Hepatocyte (in vitro differentiated cells): ENCODE data around the gene GLIPR1L1. TPM values are rescaled to one million over a fixed set of nuclear protein-coding genes. Genes with fewer than 3 reads are reported as not detected.

Source experiments
- DNase-seq: peaks from one replicate; pipeline ENCODE4 v3.0.0-alpha.2; 2016; ENCODE audit warnings: low spot score
- H2AFZ ChIP-seq: fragments of 200-600 bp; sonication (generic); 2 replicates; pipeline ENCODE4 v1.6.0; 2016; ENCODE audit warnings: antibody characterized with exemption, mild to moderate bottlenecking
- H3K27ac ChIP-seq: fragments of 200-600 bp; sonication (generic); 2 replicates; pipeline ENCODE4 v1.5.1; 2016; ENCODE audit warnings: mild to moderate bottlenecking
- H3K27me3 ChIP-seq: fragments of 200-600 bp; sonication (generic); 2 replicates; pipeline ENCODE4 v1.6.1; 2016
- H3K36me3 ChIP-seq: fragments of 200-600 bp; sonication (generic); replicated peaks from 2 replicates; pipeline ENCODE4 v1.5.1; 2016; ENCODE audit warnings: low read depth; ENCODE audit not compliant: insufficient read depth
- H3K4me1 ChIP-seq: fragments of 200-600 bp; sonication (generic); 2 replicates; pipeline ENCODE4 v1.5.1; 2016; ENCODE audit warnings: mild to moderate bottlenecking, moderate library complexity; ENCODE audit not compliant: insufficient read depth
- H3K4me2 ChIP-seq: fragments of 200-600 bp; sonication (generic); 2 replicates; pipeline ENCODE4 v1.6.0; 2016
- H3K4me3 ChIP-seq: fragments of 200-600 bp; sonication (generic); 2 replicates; pipeline ENCODE4 v1.5.1; 2016; ENCODE audit warnings: mild to moderate bottlenecking
- H3K79me2 ChIP-seq: fragments of 200-600 bp; sonication (generic); 2 replicates; pipeline ENCODE4 v1.6.0; 2017; ENCODE audit warnings: mild to moderate bottlenecking
- H3K9me2 ChIP-seq: fragments of 200-600 bp; sonication (generic); replicated peaks from 2 replicates; pipeline ENCODE4 v1.6.0; 2017; ENCODE audit warnings: mild to moderate bottlenecking; ENCODE audit not compliant: insufficient read depth
- H3K9me3 ChIP-seq: fragments of 200-600 bp; sonication (generic); 2 replicates; pipeline ENCODE4 v1.5.1; 2016; ENCODE audit warnings: low read depth, mild to moderate bottlenecking
- H4K20me1 ChIP-seq: fragments of 200-600 bp; sonication (generic); 2 replicates; pipeline ENCODE4 v1.6.0; 2016; ENCODE audit warnings: mild to moderate bottlenecking; ENCODE audit not compliant: insufficient read depth, poor library complexity, severe bottlenecking
- CTCF ChIP-seq: fragments of 200-600 bp; sonication (generic); IDR thresholded peaks from 2 replicates; pipeline ENCODE4 v1.5.1; 2016; ENCODE audit warnings: antibody characterized with exemption, mild to moderate bottlenecking; ENCODE audit not compliant: poor library complexity
- EZH2 ChIP-seq: fragments of 200-600 bp; sonication (generic); IDR thresholded peaks from 2 replicates; pipeline ENCODE4 v1.6.1; 2016; ENCODE audit warnings: antibody characterized with exemption, mild to moderate bottlenecking, borderline replicate concordance
- EZH2phosphoT487 ChIP-seq: fragments of 200-600 bp; sonication (generic); IDR thresholded peaks from one replicate; pipeline ENCODE4 v1.6.1; 2018; ENCODE audit warnings: antibody characterized with exemption, mild to moderate bottlenecking, low read depth, moderate library complexity; ENCODE audit not compliant: unreplicated experiment, severe bottlenecking
- WGBS: methylation state at CpG from one replicate; pipeline ENCODE4 v1.1.6; 2016; ENCODE audit warnings: low lambda C conversion rate; ENCODE audit errors: missing lambda C conversion rate; 5-methylcytosine and 5-hydroxymethylcytosine counted together
- polyA plus RNA-seq: library from polyadenylated mRNA; unstranded; fragments of >200 nt; fragmentation: Nextera tagmentation; extraction: Ambion mirVana; gene quantifications from 2 replicates; pipeline ENCODE4 v1.2.1, GENCODE V29; 2016
- total RNA-seq: library from RNA; depleted of rRNA; stranded (reverse); fragments of >200 nt; gene quantifications from 2 replicates; pipeline ENCODE4 v1.2.3, GENCODE V29; 2014

The GLIPR1L1 gene
- total and polyA plus RNA-seq, 2 experiments from 2014 or later, result not detected

- Histone ChIP-seq H3K27ac (peak within 1 kb of the TSS; percentile 76), H3K9me2 (no peaks in the 10 kb centered on the region), H3K4me2 (peak within 1 kb of the TSS; percentile 77), H4K20me1 (no peaks in the 10 kb centered on the region), H3K9me3 (no peaks in the 10 kb centered on the region), H3K4me3 (peak within 1 kb of the TSS; percentile 28), H2AFZ (peak within 1 kb of the TSS; percentile 82), H3K79me2 (no peaks in the 10 kb centered on the region), H3K36me3 (no peaks in the 10 kb centered on the region), H3K4me1 (no peaks in the 10 kb centered on the region), H3K27me3 (no peaks in the 10 kb centered on the region)
- peak; percentile 97 for DNase-seq
- WGBS, result 12% methylated on average over 36 of the region's 36 CpGs
- no peak for TF ChIP-seq EZH2phosphoT487
- no peak for TF ChIP-seq EZH2
- TF ChIP-seq CTCF, result peak; percentile 83
Observed at GRCh38 chr12:75390899-75391538, 56.5 kb downstream of the GLIPR1L1 start, which contains the start of gene GLIPR1L2. GLIPR1L2 (plus strand) TSS chr12:75391089; CDS start chr12:75391117, 28 bp downstream.

GRCh38 chr12:75404231-75404630, 69.8 kb downstream of the GLIPR1L1 start:
- Histone ChIP-seq H3K4me1 (no peaks in the 10 kb centered on the region), H3K9me2 (no peaks in the 10 kb centered on the region), H3K4me2 (no peak overlapping the region), H3K9me3 (no peaks in the 10 kb centered on the region), H3K79me2 (no peaks in the 10 kb centered on the region), H2AFZ (no peak overlapping the region), H4K20me1 (no peaks in the 10 kb centered on the region), H3K4me3 (no peak overlapping the region), H3K36me3 (no peaks in the 10 kb centered on the region), H3K27ac (no peak overlapping the region), H3K27me3 (no peaks in the 10 kb centered on the region)
- no peak for TF ChIP-seq EZH2phosphoT487
- TF ChIP-seq CTCF, result no peak
- TF ChIP-seq EZH2, result no peak
- WGBS, result 82% methylated on average over 1 of the region's 1 CpG
- no peak for DNase-seq

- Histone ChIP-seq H3K27me3 (no peaks in the 10 kb centered on the region), H3K4me3 (no peak overlapping the region), H3K79me2 (no peaks in the 10 kb centered on the region), H4K20me1 (no peaks in the 10 kb centered on the region), H3K9me2 (no peaks in the 10 kb centered on the region), H2AFZ (no peak overlapping the region), H3K9me3 (no peaks in the 10 kb centered on the region), H3K36me3 (no peaks in the 10 kb centered on the region), H3K4me1 (no peaks in the 10 kb centered on the region), H3K4me2 (no peak overlapping the region), H3K27ac (no peak overlapping the region)
- no peak for TF ChIP-seq EZH2
- no peak for TF ChIP-seq EZH2phosphoT487
- TF ChIP-seq CTCF, result no peak
- DNase-seq, result no peak
Observed at GRCh38 chr12:75407683-75408082, 73.2 kb downstream of the GLIPR1L1 start.
